ENCODE measurements around the gene MBIP.
A peak's percentile ranks its signal among the peaks of the same experiment; 100 is the strongest.
"Not testable (repeated sequence)": the region's sequence is repeated elsewhere in the genome, so short reads cannot be mapped to it uniquely, and the experiment has no call there.

The MBIP gene

GRCh38 chr14:36320200-36320896, at the start of gene MBIP:
MBIP (minus strand) TSS chr14:36320637; CDS start chr14:36320588, 49 bp downstream.
- DNase-seq (ENCODE audit: low read depth in 2 of 2) = peak; percentile 75 to 88

- no peak for DNase-seq (ENCODE audit: low read depth in 2 of 2)
These were observed 47.7 kb upstream of the MBIP start for GRCh38 chr14:36367985-36368774.

GRCh38 chr14:36365766-36366165, 45.3 kb upstream of the MBIP start:
- no peak for DNase-seq (ENCODE audit: low read depth in 2 of 2)

GRCh38 chr14:36363704-36364103, 43.3 kb upstream of the MBIP start:
- no peak for DNase-seq (ENCODE audit: low read depth in 2 of 2)

- DNase-seq (ENCODE audit: low read depth in 2 of 2) = no peak
These were observed 42.2 kb upstream of the MBIP start for GRCh38 chr14:36362648-36363047.

- no peak for DNase-seq (ENCODE audit: low read depth in 2 of 2)
These were observed 40.9 kb upstream of the MBIP start for GRCh38 chr14:36361210-36361853.

GRCh38 chr14:36356862-36357261, 36.4 kb upstream of the MBIP start:
- DNase-seq (ENCODE audit: low read depth in 2 of 2) = no peak

- DNase-seq (ENCODE audit: low read depth in 2 of 2) = no peak
These were observed 25.6 kb upstream of the MBIP start for GRCh38 chr14:36346052-36346451.

GRCh38 chr14:36344211-36344610, 23.8 kb upstream of the MBIP start:
- no peak for DNase-seq (ENCODE audit: low read depth in 2 of 2)

GRCh38 chr14:36341811-36342210, 21.4 kb upstream of the MBIP start:
- not testable (repeated sequence) for DNase-seq (ENCODE audit: low read depth in 2 of 2)

- DNase-seq (ENCODE audit: low read depth in 2 of 2) = no peak
These were observed 19.9 kb upstream of the MBIP start for GRCh38 chr14:36340276-36340890.

GRCh38 chr14:36339816-36340215, 19.4 kb upstream of the MBIP start:
- DNase-seq (ENCODE audit: low read depth in 2 of 2) = no peak

- DNase-seq (ENCODE audit: low read depth in 2 of 2) = no peak
These were observed 12.7 kb upstream of the MBIP start for GRCh38 chr14:36333119-36333518.

- DNase-seq (ENCODE audit: low read depth in 2 of 2) = not testable (repeated sequence)
These were observed 7.1 kb upstream of the MBIP start for GRCh38 chr14:36327573-36327972.

- no peak for DNase-seq (ENCODE audit: low read depth in 2 of 2)
These were observed 5.4 kb upstream of the MBIP start for GRCh38 chr14:36325853-36326252.

GRCh38 chr14:36324897-36325296, 4.5 kb upstream of the MBIP start:
- DNase-seq (ENCODE audit: low read depth in 2 of 2) = no peak

GRCh38 chr14:36320897-36321381, 502 bp upstream of the MBIP start:
- DNase-seq (ENCODE audit: low read depth in 2 of 2) = no peak

GRCh38 chr14:36319899-36320199, 588 bp downstream of the MBIP start:
- no peak for DNase-seq (ENCODE audit: low read depth in 2 of 2)

- DNase-seq (ENCODE audit: low read depth in 2 of 2) = no peak
These were observed 2.8 kb downstream of the MBIP start for GRCh38 chr14:36317650-36318049.

- DNase-seq (ENCODE audit: low read depth in 2 of 2) = no peak
These were observed 4.3 kb downstream of the MBIP start for GRCh38 chr14:36316131-36316530.

- DNase-seq (ENCODE audit: low read depth in 2 of 2) = peak in 1 of 2 donors; percentile 27
These were observed 5.1 kb downstream of the MBIP start for GRCh38 chr14:36315159-36315853.

- DNase-seq (ENCODE audit: low read depth in 2 of 2) = no peak
These were observed 6.5 kb downstream of the MBIP start for GRCh38 chr14:36313898-36314297.

Data from stimulated activated CD4-positive, alpha-beta T cell treated with anti-CD3 and anti-CD28 coated beads, Interleukin-1b, Interleukin-23, amount 100 ng/mL, for 4 hours (primary cell).